Endothelial cell of umbilical vein (primary cell): ENCODE data around the gene ARF1. TPM values are rescaled to one million over a fixed set of nuclear protein-coding genes. Genes with fewer than 3 reads are reported as not detected.

Source experiments
- BruUV-seq: library from RNA; stranded (reverse); fragments of 400-500 nt; replicated peaks from 2 replicates; lab custom pipeline; 2021; lab: Mats Ljungman, UMichigan
- CTCF ChIA-PET: fragments of 300-600, 350-600 bp; sonication (Branson Sonifier 250); formaldehyde crosslinking; loops from one replicate; lab custom pipeline; 2021; ENCODE audit warnings: antibody characterized with exemption, inconsistent platforms; lab: Charles Lee
- POLR2A ChIA-PET: fragments of 300-600, 350-600 bp; sonication (Branson Sonifier 250); formaldehyde crosslinking; loops from one replicate; lab custom pipeline; 2021; ENCODE audit warnings: antibody characterized with exemption, inconsistent platforms; lab: Charles Lee
- DNase-seq: peaks from one replicate; pipeline ENCODE4 v3.0.0-alpha.2; 2011; ENCODE audit warnings: low read depth, low spot score
- FAIRE-seq: peaks from 2 replicates; lab custom pipeline; 2011; peaks lifted over from hg19 to GRCh38; lab: Jason Lieb, UNC
- H2AFZ ChIP-seq: 2 replicates; pipeline ENCODE4 v1.6.0; 2012; ENCODE audit warnings: low read depth, low read length, control low read depth, inconsistent platforms
- H3K27ac ChIP-seq: 2 replicates; pipeline ENCODE4 v1.5.1; 2011; ENCODE audit warnings: low read depth, mild to moderate bottlenecking, control low read depth, low read length, moderate library complexity; ENCODE audit not compliant: insufficient read depth
- H3K27me3 ChIP-seq, 2 experiments: 2 replicates each; pipeline versions ENCODE4 v1.6.0 to v1.6.1; 2011; ENCODE audit warnings: low read length in 2 of 2, mixed read lengths in 1 of 2; ENCODE audit not compliant: control insufficient read depth in 2 of 2, insufficient read depth in 2 of 2
- H3K36me3 ChIP-seq, 2 experiments: 2 replicates in 1 of 2; 3 replicates in 1 of 2; pipeline ENCODE4 v1.5.1; 2011; ENCODE audit warnings: low read length in 2 of 2, mild to moderate bottlenecking in 1 of 2, moderate library complexity in 1 of 2; ENCODE audit not compliant: control insufficient read depth in 2 of 2, insufficient read depth in 2 of 2; ENCODE audit errors: extremely low read depth in 1 of 2
- H3K4me1 ChIP-seq: 3 replicates; pipeline ENCODE4 v1.5.1; 2011; ENCODE audit warnings: mild to moderate bottlenecking, low read length; ENCODE audit not compliant: control insufficient read depth, insufficient read depth; ENCODE audit errors: extremely low read depth
- H3K4me2 ChIP-seq: 2 replicates; pipeline ENCODE4 v1.6.1; 2011; ENCODE audit warnings: low read length, control low read depth, mixed read lengths; ENCODE audit not compliant: insufficient read depth
- H3K4me3 ChIP-seq, 3 experiments: fragments of 200-600 bp in 1 of 3; sonication (generic), shearing (Covaris generic) in 1 of 3; replicated peaks in 1 of 3; 2 replicates each; pipeline ENCODE4 v1.5.1; 2011 to 2016; ENCODE audit warnings: control low read depth in 3 of 3, low read length in 3 of 3, mild to moderate bottlenecking in 2 of 3, inconsistent platforms in 1 of 3, low read depth in 1 of 3, moderate library complexity in 1 of 3; ENCODE audit not compliant: insufficient read depth in 1 of 3
- H3K79me2 ChIP-seq: 2 replicates; pipeline ENCODE4 v1.6.0; 2012; ENCODE audit warnings: low read length, inconsistent platforms; ENCODE audit not compliant: control insufficient read depth, insufficient read depth
- H3K9ac ChIP-seq: replicated peaks from 2 replicates; pipeline ENCODE3; 2011; ENCODE audit warnings: low read length, control low read depth; ENCODE audit not compliant: insufficient read depth; ENCODE audit errors: extremely low read depth
- H3K9me1 ChIP-seq: replicated peaks from 3 replicates; pipeline ENCODE4 v1.6.0; 2011; ENCODE audit warnings: mild to moderate bottlenecking, low read length; ENCODE audit not compliant: control insufficient read depth, insufficient read depth; ENCODE audit errors: extremely low read depth
- H3K9me3 ChIP-seq: replicated peaks from 2 replicates; pipeline ENCODE4 v1.5.1; 2012; ENCODE audit warnings: low read length, inconsistent platforms; ENCODE audit not compliant: control insufficient read depth, insufficient read depth
- H4K20me1 ChIP-seq: replicated peaks from 2 replicates; pipeline ENCODE3; 2011; ENCODE audit warnings: mild to moderate bottlenecking, low read length; ENCODE audit not compliant: control insufficient read depth, insufficient read depth; ENCODE audit errors: extremely low read depth
- CTCF ChIP-seq, 2 donors: IDR thresholded peaks; 1 replicate in 1 of 2; 2 replicates in 1 of 2; pipeline ENCODE4 v1.5.1; 2011; ENCODE audit warnings: low read length in 2 of 2, mild to moderate bottlenecking in 2 of 2, moderate library complexity in 2 of 2, control low read depth in 1 of 2, inconsistent platforms in 1 of 2, low read depth in 1 of 2; ENCODE audit not compliant: insufficient read depth in 1 of 2; ENCODE audit errors: extremely low read depth in 1 of 2
- EZH2 ChIP-seq: IDR thresholded peaks from 2 replicates; pipeline ENCODE4 v1.6.1; 2012; ENCODE audit warnings: borderline replicate concordance, low read depth, mild to moderate bottlenecking, moderate library complexity, low read length, inconsistent platforms; ENCODE audit not compliant: severe bottlenecking
- FOS ChIP-seq: IDR thresholded peaks from 2 replicates; pipeline ENCODE4 v1.6.1; 2011; ENCODE audit warnings: mild to moderate bottlenecking, low read length, moderate library complexity, borderline replicate concordance; ENCODE audit not compliant: insufficient read depth
- GATA2 ChIP-seq: IDR thresholded peaks from 2 replicates; pipeline ENCODE4 v1.7.0; 2011; ENCODE audit warnings: low read depth, mild to moderate bottlenecking, moderate library complexity, mixed read lengths, low read length; ENCODE audit not compliant: insufficient read length, insufficient read depth
- JUN ChIP-seq: IDR thresholded peaks from 2 replicates; pipeline ENCODE4 v1.6.1; 2011; ENCODE audit warnings: borderline replicate concordance, low read depth; ENCODE audit not compliant: insufficient read length, insufficient read depth
- MAX ChIP-seq: IDR thresholded peaks from 2 replicates; pipeline ENCODE4 v1.6.1; 2011; ENCODE audit not compliant: insufficient read depth, insufficient read length
- MYC ChIP-seq: IDR thresholded peaks from one replicate; pipeline ENCODE4 v1.6.1; 2011; ENCODE audit warnings: mild to moderate bottlenecking, low read depth, low read length
- POLR2A ChIP-seq: IDR thresholded peaks from 2 replicates; pipeline ENCODE4 v1.6.1; 2012; ENCODE audit warnings: low read depth, mild to moderate bottlenecking, control low read depth, low read length
- POLR2AphosphoS5 ChIP-seq: IDR thresholded peaks from 2 replicates; pipeline ENCODE4 v1.6.1; 2012; ENCODE audit warnings: low read depth, mild to moderate bottlenecking, control low read depth, low read length, moderate library complexity; ENCODE audit not compliant: insufficient read depth
- dilution Hi-C: fragments of 300-500 bp; cut with MboI; formaldehyde crosslinking; loops from one replicate; pipeline ENCODE4 v1.15.0; 2019; ENCODE audit warnings: low sequenced_read_pairs; ENCODE audit not compliant: extremely low pct_ligation_motif_present
- intact Hi-C: fragments of 100-400 bp; cut with micrococcal nuclease; formaldehyde crosslinking; loops from one replicate; pipeline ENCODE4 v1.10.0; 2022
- polyA plus RNA-seq, 4 experiments: library from polyadenylated mRNA; depleted of rRNA in 3 of 4; stranded (reverse) in 3 of 4; unstranded in 1 of 4; fragments of >200 nt; gene quantifications; 2 replicates each; pipeline versions ENCODE4 v1.2.1 to v1.2.3, GENCODE V29; 2011 to 2012; ENCODE audit warnings: missing spikeins in 1 of 4
- total RNA-seq: library from RNA; stranded (reverse); gene quantifications from 2 replicates; pipeline ENCODE4 v1.2.3, GENCODE V29; 2021

ARF1 gene
- total and polyA plus RNA-seq, 2 donors (not counting 3 experiments of a cell fraction or from before 2014, with no cell fraction given) = 499 to 844 TPM

- BruUV-seq = TSS peak; percentile 49
- peak overlapping the region; percentile 78 for H3K4me2 ChIP-seq
Measured at GRCh38 chr1:228108742-228109072, 26.2 kb downstream of the ARF1 start.

More at GRCh38 chr1:228108742-228109072, 26.2 kb downstream of the ARF1 start:
- Histone ChIP-seq H3K9me1 (no peaks in the 10 kb centered on the region), H3K79me2 (peaks cover 13% of the 10 kb centered on the region), H3K4me3 (peak overlapping the region; percentile 29 to 92 (median 63)), H3K36me3 (peaks cover 0 to 8% of the 10 kb centered on the region in 2 experiments), H2AFZ (peak overlapping the region; percentile 16), H4K20me1 (no peaks in the 10 kb centered on the region), H3K27me3 (no peaks in the 10 kb centered on the region), H3K9me3 (no peaks in the 10 kb centered on the region), H3K27ac (no peak overlapping the region), H3K4me1 (peaks cover 15% of the 10 kb centered on the region), H3K9ac (peak overlapping the region; percentile 65)
- dilution Hi-C loops (no loop called here), intact Hi-C loops (loop anchor here (1.0 to 5.0 kb wide), 4 partner anchors 23 to 349 kb away; partner anchors contain the start of genes GUK1 and IBA57)
- no peak for DNase-seq
- TF ChIP-seq EZH2 = no peak
- no peak for TF ChIP-seq MAX
- no peak for TF ChIP-seq FOS
- no peak for TF ChIP-seq JUN
- TF ChIP-seq POLR2AphosphoS5 = no peak
- TF ChIP-seq MYC = no peak
- no peak for TF ChIP-seq POLR2A
- TF ChIP-seq GATA2 = no peak
- TF ChIP-seq CTCF (IDR thresholded peaks at IDR 0.05; ENCODE audit: extremely low read depth in 1 of 2, insufficient read depth in 1 of 2, low read depth in 1 of 2, low read length in 2 of 2) = no peak
- POLR2A ChIA-PET = no interaction called here
- CTCF ChIA-PET = no interaction called here
- FAIRE-seq = no peak
